IMR-90 (cell line): ENCODE results near the gene DCAF15. TPM values are rescaled to one million over a fixed set of nuclear protein-coding genes. Genes with fewer than 3 reads are reported as not detected.

Source experiments
- ATAC-seq: fragments of 200-7000 bp; cut with Tn5 transposase; 2 replicates; pipeline ENCODE4 v1.9.1; 2020; ENCODE audit warnings: low read depth, mild to moderate bottlenecking, moderate library complexity
- BruUV-seq: library from RNA; stranded (reverse); fragments of 400-500 nt; replicated peaks from 2 replicates; lab custom pipeline; 2021; lab: Mats Ljungman, UMichigan
- CTCF ChIA-PET: fragments of 300-600 bp; formaldehyde crosslinking; extraction: SDS; loops from one replicate; lab custom pipeline; 2021; ENCODE audit warnings: antibody characterized with exemption; lab: Yijun Ruan, JAX
- POLR2A ChIA-PET: fragments of 300-600 bp; sonication (Branson Sonifier 250); formaldehyde crosslinking; loops from one replicate; lab custom pipeline; 2022; ENCODE audit warnings: antibody characterized with exemption; ENCODE audit not compliant: unreplicated experiment; lab: Charles Lee
- DNase-seq: peaks from one replicate; pipeline ENCODE4 v3.0.0; 2013
- H2AFZ ChIP-seq: replicated peaks from 2 replicates; pipeline ENCODE3; 2013; ENCODE audit warnings: low read length, mild to moderate bottlenecking; ENCODE audit not compliant: poor library complexity
- H2AK5ac ChIP-seq: 2 replicates; pipeline ENCODE4 v1.6.1; 2013; ENCODE audit warnings: low read depth, low read length, inconsistent platforms
- H2AK9ac ChIP-seq: replicated peaks from 2 replicates; pipeline ENCODE3; 2013; ENCODE audit warnings: mild to moderate bottlenecking, low read depth, low read length, moderate library complexity; ENCODE audit not compliant: poor library complexity
- H2BK120ac ChIP-seq: 2 replicates; pipeline ENCODE4 v1.6.1; 2013; ENCODE audit warnings: low read depth, low read length, inconsistent platforms
- H2BK15ac ChIP-seq: 3 replicates; pipeline ENCODE4 v1.6.1; 2013; ENCODE audit warnings: low read depth, low read length, inconsistent platforms
- H2BK20ac ChIP-seq: 2 replicates; pipeline ENCODE4 v1.6.1; 2013; ENCODE audit warnings: low read depth, mild to moderate bottlenecking, inconsistent platforms, low read length, moderate library complexity
- H2BK5ac ChIP-seq: 2 replicates; pipeline ENCODE4 v1.6.1; 2013; ENCODE audit warnings: mild to moderate bottlenecking, low read depth, low read length, inconsistent platforms; ENCODE audit not compliant: poor library complexity, severe bottlenecking
- H3K14ac ChIP-seq: replicated peaks from 2 replicates; pipeline ENCODE4 v1.6.1; 2013; ENCODE audit warnings: low read depth, low read length, inconsistent platforms
- H3K18ac ChIP-seq: 2 replicates; pipeline ENCODE4 v1.6.1; 2013; ENCODE audit warnings: low read depth, low read length, control low read depth
- H3K23ac ChIP-seq: 2 replicates; pipeline ENCODE4 v1.6.1; 2013; ENCODE audit warnings: low read depth, low read length, inconsistent platforms
- H3K27ac ChIP-seq: 2 replicates; pipeline ENCODE4 v1.5.1; 2013; ENCODE audit warnings: mild to moderate bottlenecking, control low read depth, low read length; ENCODE audit not compliant: insufficient read depth
- H3K27me3 ChIP-seq: 2 replicates; pipeline ENCODE4 v1.6.1; 2013; ENCODE audit warnings: low read length; ENCODE audit not compliant: control insufficient read depth, insufficient read depth
- H3K36me3 ChIP-seq: 2 replicates; pipeline ENCODE4 v1.6.1; 2013; ENCODE audit warnings: low read length, mixed read lengths; ENCODE audit not compliant: control insufficient read depth, insufficient read depth
- H3K4ac ChIP-seq: 2 replicates; pipeline ENCODE4 v1.6.1; 2013; ENCODE audit warnings: low read depth, low read length, inconsistent platforms
- H3K4me1 ChIP-seq: 2 replicates; pipeline ENCODE4 v1.6.1; 2013; ENCODE audit warnings: low read length, mixed read lengths; ENCODE audit not compliant: control insufficient read depth, insufficient read depth
- H3K4me2 ChIP-seq: 2 replicates; pipeline ENCODE4 v1.6.1; 2013; ENCODE audit warnings: low read depth, mild to moderate bottlenecking, control low read depth, low read length, moderate library complexity
- H3K4me3 ChIP-seq: 2 replicates; pipeline ENCODE4 v1.5.1; 2013; ENCODE audit warnings: low read depth, mild to moderate bottlenecking, control low read depth, low read length, moderate library complexity; ENCODE audit not compliant: insufficient read depth
- H3K56ac ChIP-seq: 2 replicates; pipeline ENCODE4 v1.6.1; 2013; ENCODE audit warnings: low read length, inconsistent platforms; ENCODE audit not compliant: insufficient read depth; ENCODE audit errors: extremely low read depth
- H3K79me1 ChIP-seq, 2 experiments: 2 replicates each; pipeline ENCODE4 v1.6.1; 2013; ENCODE audit warnings: low read length in 2 of 2, inconsistent platforms in 1 of 2, low read depth in 1 of 2
- H3K9ac ChIP-seq: 2 replicates; pipeline ENCODE4 v1.6.1; 2013; ENCODE audit warnings: low read depth, low read length, control low read depth
- H3K9me1 ChIP-seq: 2 replicates; pipeline ENCODE4 v1.6.1; 2013; ENCODE audit warnings: low read length, inconsistent platforms; ENCODE audit not compliant: insufficient read depth
- H3K9me3 ChIP-seq: 2 replicates; pipeline ENCODE4 v1.6.1; 2013; ENCODE audit warnings: low read length; ENCODE audit not compliant: control insufficient read depth, insufficient read depth
- H4K20me1 ChIP-seq: 2 replicates; pipeline ENCODE4 v1.6.1; 2013; ENCODE audit warnings: low read length, inconsistent platforms; ENCODE audit not compliant: insufficient read depth
- H4K5ac ChIP-seq: 2 replicates; pipeline ENCODE4 v1.6.1; 2013; ENCODE audit warnings: mild to moderate bottlenecking, low read depth, low read length, control low read depth
- H4K8ac ChIP-seq, 2 experiments: 2 replicates each; pipeline ENCODE4 v1.6.1; 2013; ENCODE audit warnings: low read depth in 2 of 2, low read length in 2 of 2, control low read depth in 1 of 2, inconsistent platforms in 1 of 2
- H4K91ac ChIP-seq: 2 replicates; pipeline ENCODE4 v1.6.1; 2013; ENCODE audit warnings: low read depth, low read length, inconsistent platforms; ENCODE audit not compliant: insufficient read depth
- BHLHE40 ChIP-seq: fragments of 150-350 bp; IDR thresholded peaks from 2 replicates; pipeline ENCODE4 v1.6.1; 2016; ENCODE audit warnings: mild to moderate bottlenecking, low read depth, low read length
- CEBPB ChIP-seq: IDR thresholded peaks from 2 replicates; pipeline ENCODE4 v1.6.1; 2012; ENCODE audit warnings: low read depth, low read length, improper control_type of control experiment
- CTCF ChIP-seq: conservative IDR thresholded peaks from 2 replicates; pipeline ENCODE4 v1.5.1; 2012; ENCODE audit warnings: mild to moderate bottlenecking, low read depth, low read length, improper control_type of control experiment
- FOS ChIP-seq: fragments of 150-350 bp; IDR thresholded peaks from 2 replicates; pipeline ENCODE4 v1.6.1; 2016; ENCODE audit warnings: low read depth, low read length
- MAFK ChIP-seq: IDR thresholded peaks from 2 replicates; pipeline ENCODE4 v1.6.1; 2012; ENCODE audit warnings: low read depth, low read length, improper control_type of control experiment
- MXI1 ChIP-seq: IDR thresholded peaks from 2 replicates; pipeline ENCODE4 v1.6.1; 2012; ENCODE audit warnings: low read depth, mild to moderate bottlenecking, low read length, moderate library complexity, borderline replicate concordance
- NFE2L2 ChIP-seq: fragments of 150-350 bp; IDR thresholded peaks from 2 replicates; pipeline ENCODE4 v1.6.1; 2016; ENCODE audit warnings: low read depth, mild to moderate bottlenecking, low read length
- POLR2A ChIP-seq: IDR thresholded peaks from 2 replicates; pipeline ENCODE4 v1.6.1; 2012; ENCODE audit warnings: mild to moderate bottlenecking, low read depth, low read length
- RCOR1 ChIP-seq: IDR thresholded peaks from 2 replicates; pipeline ENCODE4 v1.6.1; 2012; ENCODE audit warnings: mild to moderate bottlenecking, low read length, improper control_type of control experiment; ENCODE audit not compliant: insufficient replicate concordance
- RFX5 ChIP-seq: IDR thresholded peaks from 2 replicates; pipeline ENCODE4 v1.8.0; 2012; ENCODE audit warnings: low read depth, mild to moderate bottlenecking, low read length, moderate library complexity
- SMC3 ChIP-seq: fragments of 150-350 bp; IDR thresholded peaks from 2 replicates; pipeline ENCODE4 v1.6.1; 2016; ENCODE audit warnings: low read depth, mild to moderate bottlenecking, antibody characterized with exemption, low read length, moderate library complexity
- USF2 ChIP-seq: fragments of 150-350 bp; IDR thresholded peaks from 2 replicates; pipeline ENCODE4 v1.6.1; 2017; ENCODE audit warnings: mild to moderate bottlenecking, antibody characterized with exemption, low read length, low read depth
- WGBS, 2 experiments: methylation state at CpG; one replicate each; pipeline versions ENCODE4 v1.1.5 to v1.1.7; 2013; ENCODE audit warnings: missing lambda C conversion rate in 2 of 2; ENCODE audit not compliant: insufficient read length in 1 of 2; ENCODE audit errors: extremely low coverage in 2 of 2; 5-methylcytosine and 5-hydroxymethylcytosine counted together
- dilution Hi-C: fragments of 300-500 bp; cut with HindIII; formaldehyde crosslinking; loops from one replicate; pipeline ENCODE4 v1.14.3; 2018; ENCODE audit warnings: low sequenced_read_pairs; ENCODE audit not compliant: unreplicated experiment
- in situ Hi-C: fragments of 300-500 bp; cut with MboI; formaldehyde crosslinking; loops from 3 replicates; pipeline ENCODE4 v1.14.3; 2019; ENCODE audit warnings: low sequenced_read_pairs, inconsistent platforms, mixed read lengths
- intact Hi-C: fragments of 100-400 bp; cut with micrococcal nuclease; formaldehyde crosslinking; loops from 2 replicates; pipeline ENCODE4 v1.10.0; 2022
- polyA plus RNA-seq, 3 experiments: library from polyadenylated mRNA; depleted of rRNA; stranded (reverse); fragments of >200 nt; gene quantifications; 2 replicates each; pipeline ENCODE4 v1.2.3, GENCODE V29; 2012; ENCODE audit warnings: low replicate concordance in 1 of 3
- total RNA-seq: library from RNA; depleted of rRNA; stranded (reverse); fragments of >200 nt; gene quantifications from 2 replicates; pipeline ENCODE4 v1.2.3, GENCODE V29; 2012

DCAF15 gene
- total and polyA plus RNA-seq, 2 of the 4 experiments (the other 2 are of a cell fraction), result 6.8 to 31.0 TPM

- Histone ChIP-seq H3K18ac (no peak overlapping the region), H3K14ac (no peak overlapping the region), H3K4me2 (no peak overlapping the region), H3K27ac (no peak overlapping the region), H3K79me1 (peaks cover 0 to 4% of the 10 kb centered on the region in 2 experiments; a peak in 1 of 4 replicates), H2BK120ac (no peak overlapping the region), H2BK15ac (no peak overlapping the region), H3K27me3 (no peaks in the 10 kb centered on the region), H2BK20ac (no peak overlapping the region), H3K4me3 (no peak overlapping the region), H4K8ac (no peak overlapping the region), H2AFZ (no peak overlapping the region), H3K4ac (no peak overlapping the region), H3K9me3 (no peaks in the 10 kb centered on the region), H3K9ac (no peak overlapping the region), H4K5ac (no peak overlapping the region), H3K9me1 (peaks cover 5% of the 10 kb centered on the region), H3K23ac (no peak overlapping the region; the same call in 1 of the 2 replicates), H2AK9ac (no peak overlapping the region), H3K56ac (no peak overlapping the region), H2BK5ac (no peak overlapping the region), H3K36me3 (peaks cover 19% of the 10 kb centered on the region), H4K20me1 (no peaks in the 10 kb centered on the region), H3K4me1 (peaks cover 7% of the 10 kb centered on the region), H4K91ac (no peak overlapping the region), H2AK5ac (no peak overlapping the region)
- DNase-seq, result no peak
- TF ChIP-seq MXI1 (no peak), RCOR1 (no peak), CTCF (no peak), RFX5 (no peak), FOS (no peak), NFE2L2 (no peak), POLR2A (no peak), CEBPB (no peak), BHLHE40 (no peak), MAFK (no peak), USF2 (no peak), SMC3 (no peak)
- BruUV-seq, result no TSS peak
- ChIA-PET POLR2A (no interaction called here), CTCF (no interaction called here)
- dilution Hi-C loops (no loop called here), intact Hi-C loops (no loop called here), in situ Hi-C loops (no loop called here)
- WGBS, 2 experiments, result 94% methylated on average over 2 of the region's 2 CpGs; no CpG with 5 or more reads in 1 of the 2 experiments
- ATAC-seq, result no peak
These were observed 17.6 kb upstream of the DCAF15 start for GRCh38 chr19:13934785-13935109.
